Right lobe of liver (tissue), 6 donors: ENCODE measurements around the gene CELSR1. TPM values are rescaled to one million over a fixed set of nuclear protein-coding genes. Genes with fewer than 3 reads are reported as not detected.

Experiments
- ATAC-seq, 4 donors: fragments of 200-7000 bp; cut with Tn5 transposase; one replicate each; pipeline ENCODE4 v1.9.1; 2020; ENCODE audit warnings: mild to moderate bottlenecking in 4 of 4, moderate library complexity in 4 of 4
- DNase-seq, 3 donors: peaks; one replicate each; pipeline ENCODE4 v3.0.0-alpha.2; 2020
- H3K27ac ChIP-seq, 3 donors: fragments of 200-600 bp; one replicate each; pipeline ENCODE4 v1.8.0; 2022
- H3K27me3 ChIP-seq, 2 donors: fragments of 200-600 bp; one replicate each; pipeline ENCODE4 v1.8.0; 2022
- H3K36me3 ChIP-seq, 4 donors: fragments of 200-600 bp; sonication (generic) in 1 of 4; one replicate each; pipeline versions ENCODE4 v1.5.1 to v1.8.0; 2017 to 2022; ENCODE audit warnings: control low read depth in 1 of 4
- H3K4me1 ChIP-seq, 4 donors: fragments of 200-600 bp; sonication (generic) in 1 of 4; one replicate each; pipeline versions ENCODE4 v1.5.1 to v1.8.0; 2017 to 2022; ENCODE audit warnings: control low read depth in 1 of 4
- H3K4me3 ChIP-seq, 3 donors: fragments of 200-600 bp; one replicate each; pipeline ENCODE4 v1.8.0; 2022
- H3K9me3 ChIP-seq, 4 donors: fragments of 200-600 bp; sonication (generic) in 1 of 4; one replicate each; pipeline versions ENCODE4 v1.5.1 to v1.8.0; 2017 to 2022; ENCODE audit warnings: control low read depth in 1 of 4
- POLR2A ChIP-seq: fragments of 450-650 bp; IDR thresholded peaks from one replicate; pipeline ENCODE4 v1.6.1; 2017; ENCODE audit warnings: antibody characterized with exemption, mild to moderate bottlenecking
- WGBS: methylation state at CpG from one replicate; pipeline ENCODE4 v1.1.6; 2018; ENCODE audit warnings: low coverage, low lambda C conversion rate; ENCODE audit not compliant: insufficient coverage; ENCODE audit errors: missing lambda C conversion rate; 5-methylcytosine and 5-hydroxymethylcytosine counted together
- intact Hi-C, 2 donors: fragments of 100-400 bp; cut with DNase I; formaldehyde crosslinking; loops; one replicate each; pipeline versions ENCODE4 v1.11.2 to v1.14.1; 2022
- total RNA-seq, 6 experiments: library from RNA; depleted of rRNA in 2 of 6; stranded (reverse); fragments of >200 nt in 2 of 6; fragmentation: NEBNext Ultra II Directional in 3 of 6; extraction: Animal tissue kit (Norgen Biotek cat#: 25700) in 3 of 6; gene quantifications; one replicate each; pipeline versions ENCODE4 v1.1.0 to v1.2.4, GENCODE V29; 2016 to 2023
- TF ChIP-seq, protein P1 (sequence below), 4 donors: fragments of 200-600 bp in 3 of 4; fragments of 450-650 bp in 1 of 4; IDR thresholded peaks; one replicate each; pipeline versions ENCODE4 v1.5.1 to v1.8.0; 2016 to 2022; ENCODE audit warnings: antibody characterized with exemption in 4 of 4, mild to moderate bottlenecking in 2 of 4
- donor health status: DM: no; HTN: yes; CAD: no.
- donor health status: DM: no; HTN: no; CAD: no.
- donor health status: DM: no; HTN: no; CAD: no.
- donor health status: DM: no; HTN: yes; CAD: no.
- donor health status: DM: no; HTN: yes; CAD: no.

The CELSR1 gene
- total RNA-seq, 6 experiments from 2014 or later: 2.9 to 8.2 (median 5.0) TPM

- intact Hi-C loops: no loop called here
- WGBS: 78% methylated on average over 11 of the region's 13 CpGs
- no peak overlapping the region for H3K27ac ChIP-seq
Observed at GRCh38 chr22:46429325-46429853, 108.0 kb downstream of the CELSR1 start.

DNA sequence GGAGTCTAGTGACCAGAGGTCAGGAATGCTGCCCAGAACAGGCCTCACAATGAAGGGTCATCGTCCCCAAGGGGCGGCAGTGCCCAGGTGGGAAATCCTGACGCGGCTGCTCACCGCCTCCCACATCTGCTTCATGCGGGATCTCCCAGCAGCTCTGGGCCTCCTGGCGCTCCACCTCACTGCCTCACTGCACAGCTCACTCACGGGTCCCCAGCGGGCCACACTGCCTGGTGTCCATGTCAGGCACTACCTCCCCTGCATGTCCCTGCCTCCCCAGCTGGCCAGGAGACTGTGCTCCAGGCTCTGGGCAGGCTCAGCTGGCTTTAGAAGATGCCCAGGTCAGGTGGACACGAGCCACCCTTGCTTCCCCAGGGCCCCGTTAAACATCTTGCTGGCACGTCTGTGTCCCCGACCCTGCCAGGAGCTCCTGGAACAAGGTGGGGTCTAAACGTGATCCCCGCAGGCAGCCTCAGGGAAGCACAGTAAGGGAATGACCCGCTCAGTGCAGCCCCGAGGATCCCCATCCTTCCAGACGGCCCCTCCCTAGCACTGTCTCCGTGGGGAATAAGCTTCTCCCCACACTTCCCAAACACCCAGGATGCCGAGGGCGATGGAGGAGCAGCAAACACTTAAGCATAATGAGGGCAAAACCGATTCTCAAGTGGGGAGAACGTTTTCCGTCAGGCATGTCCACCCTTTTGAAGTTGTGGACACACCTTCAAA, 108.7 kb downstream of the CELSR1 start:
- ATAC-seq (peak in 1 of 4 donors; percentile 8), DNase-seq (no peak)
- no peaks in the 10 kb centered on the region for H3K27me3 ChIP-seq
- no peak overlapping the region for H3K27ac ChIP-seq
- no peaks in the 10 kb centered on the region for H3K9me3 ChIP-seq
- no peak overlapping the region for H3K4me3 ChIP-seq
- TF ChIP-seq, protein P1, sequence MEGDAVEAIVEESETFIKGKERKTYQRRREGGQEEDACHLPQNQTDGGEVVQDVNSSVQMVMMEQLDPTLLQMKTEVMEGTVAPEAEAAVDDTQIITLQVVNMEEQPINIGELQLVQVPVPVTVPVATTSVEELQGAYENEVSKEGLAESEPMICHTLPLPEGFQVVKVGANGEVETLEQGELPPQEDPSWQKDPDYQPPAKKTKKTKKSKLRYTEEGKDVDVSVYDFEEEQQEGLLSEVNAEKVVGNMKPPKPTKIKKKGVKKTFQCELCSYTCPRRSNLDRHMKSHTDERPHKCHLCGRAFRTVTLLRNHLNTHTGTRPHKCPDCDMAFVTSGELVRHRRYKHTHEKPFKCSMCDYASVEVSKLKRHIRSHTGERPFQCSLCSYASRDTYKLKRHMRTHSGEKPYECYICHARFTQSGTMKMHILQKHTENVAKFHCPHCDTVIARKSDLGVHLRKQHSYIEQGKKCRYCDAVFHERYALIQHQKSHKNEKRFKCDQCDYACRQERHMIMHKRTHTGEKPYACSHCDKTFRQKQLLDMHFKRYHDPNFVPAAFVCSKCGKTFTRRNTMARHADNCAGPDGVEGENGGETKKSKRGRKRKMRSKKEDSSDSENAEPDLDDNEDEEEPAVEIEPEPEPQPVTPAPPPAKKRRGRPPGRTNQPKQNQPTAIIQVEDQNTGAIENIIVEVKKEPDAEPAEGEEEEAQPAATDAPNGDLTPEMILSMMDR (IDR thresholded peaks at IDR 0.05): no peak
- WGBS: 72% methylated on average over 13 of the region's 24 CpGs
- H3K36me3 ChIP-seq: no peaks in the 10 kb centered on the region
- intact Hi-C loops: no loop called here
- no peaks in the 10 kb centered on the region for H3K4me1 ChIP-seq

More at GRCh38 chr22:46429325-46429853, 108.0 kb downstream of the CELSR1 start:
- Histone ChIP-seq H3K36me3 (no peaks in the 10 kb centered on the region), H3K4me3 (no peak overlapping the region), H3K4me1 (no peaks in the 10 kb centered on the region), H3K9me3 (no peaks in the 10 kb centered on the region), H3K27me3 (no peaks in the 10 kb centered on the region)
- DNase-seq: no peak
- no peak for ATAC-seq
- TF ChIP-seq, protein P1 (IDR thresholded peaks at IDR 0.05): no peak
- TF ChIP-seq POLR2A: no peak

DNA sequence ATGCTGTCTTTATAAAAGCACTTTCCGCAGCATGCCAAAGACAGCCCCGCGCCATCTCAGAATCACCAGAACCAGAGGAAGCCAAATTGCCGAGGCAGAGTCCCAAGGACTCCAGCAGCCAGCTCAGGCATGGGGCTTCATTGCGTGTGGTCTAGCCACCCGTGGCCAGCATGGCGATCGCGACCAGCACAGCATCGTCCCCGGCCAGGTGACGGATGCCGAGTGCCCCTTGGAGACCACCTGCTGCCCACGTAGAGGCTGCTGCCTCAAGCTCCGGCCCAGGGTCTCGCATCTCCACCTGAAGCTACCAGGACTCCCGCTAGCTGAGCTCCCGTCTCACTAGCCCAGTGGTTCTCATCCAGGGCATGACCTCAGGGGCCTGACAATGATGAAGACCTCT, 109.2 kb downstream of the CELSR1 start:
- no peaks in the 10 kb centered on the region for H3K9me3 ChIP-seq
- intact Hi-C loops: no loop called here
- H3K36me3 ChIP-seq: no peaks in the 10 kb centered on the region
- no peak overlapping the region for H3K27ac ChIP-seq
- ATAC-seq (no peak), DNase-seq (no peak)
- TF ChIP-seq, protein P1 (IDR thresholded peaks at IDR 0.05): no peak
- no peak for TF ChIP-seq POLR2A
- no peaks in the 10 kb centered on the region for H3K27me3 ChIP-seq
- no peaks in the 10 kb centered on the region for H3K4me1 ChIP-seq
- WGBS: no CpG with 5 or more reads among the region's 18 CpGs
- H3K4me3 ChIP-seq: no peak overlapping the region

GRCh38 chr22:46425016-46425415, 112.4 kb downstream of the CELSR1 start:
- DNase-seq (no peak), ATAC-seq (no peak)
- intact Hi-C loops: no loop called here
- Histone ChIP-seq H3K9me3 (no peaks in the 10 kb centered on the region), H3K4me1 (no peaks in the 10 kb centered on the region), H3K4me3 (no peak overlapping the region), H3K36me3 (no peaks in the 10 kb centered on the region), H3K27me3 (no peaks in the 10 kb centered on the region), H3K27ac (no peak overlapping the region)
- TF ChIP-seq POLR2A: no peak
- TF ChIP-seq, protein P1 (IDR thresholded peaks at IDR 0.05): no peak
- 25% methylated on average over 2 of the region's 3 CpGs for WGBS
